Astrocyte of the spinal cord (primary cell): ENCODE results near the gene ADAM12.
"Not testable (repeated sequence)": the region's sequence is repeated elsewhere in the genome, so short reads cannot be mapped to it uniquely, and the experiment has no call there.

Experiments
- DNase-seq: peaks from one replicate; pipeline ENCODE4 v3.0.0; 2011; ENCODE audit warnings: low read depth, low spot score
- H3K4me3 ChIP-seq: 2 replicates; pipeline ENCODE4 v1.5.1; 2011; ENCODE audit warnings: low read depth, mild to moderate bottlenecking, low read length, moderate library complexity
- CTCF ChIP-seq: IDR thresholded peaks from 2 replicates; pipeline ENCODE4 v1.5.1; 2012; ENCODE audit warnings: low read depth, mild to moderate bottlenecking, low read length, inconsistent platforms
- in situ Hi-C: cut with HindIII; loops from 2 replicates; pipeline ENCODE4 v1.10.0; 2017; ENCODE audit warnings: low sequenced_read_pairs

The ADAM12 gene

DNA sequence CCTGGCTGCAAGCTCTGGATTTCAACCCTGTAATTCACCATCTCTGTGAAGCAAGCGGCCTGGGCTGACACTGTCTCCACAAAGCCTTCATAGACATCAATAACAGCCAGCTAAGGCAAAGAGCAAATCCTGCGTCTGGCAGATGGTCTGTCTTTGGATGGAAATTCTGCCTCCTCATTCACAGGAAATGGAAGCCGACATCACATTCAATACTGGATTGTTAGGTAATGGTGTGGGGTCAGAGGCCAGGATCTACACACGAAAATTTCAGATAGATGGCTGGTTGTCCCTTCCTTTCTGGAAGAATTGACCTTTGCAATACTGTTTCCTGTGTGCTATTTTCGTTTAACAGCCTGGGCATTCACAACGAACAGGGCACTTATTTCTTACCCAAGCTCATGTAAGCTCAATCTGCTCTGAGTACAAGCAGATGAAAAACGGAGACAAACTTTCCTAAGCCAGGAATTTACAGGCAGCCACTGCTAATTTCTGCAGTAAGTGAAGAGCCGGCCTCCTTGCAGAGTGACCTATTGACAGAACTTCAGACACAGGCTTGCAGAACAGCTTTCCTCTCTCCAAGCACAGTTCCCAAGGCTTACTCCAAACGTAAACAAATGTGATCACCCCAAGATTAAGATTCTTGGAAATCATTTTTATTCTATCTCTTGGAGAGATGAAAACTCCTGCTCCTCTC, 3.1 kb upstream of the ADAM12 start:
- no peak overlapping the region for H3K4me3 ChIP-seq
- DNase-seq = no peak
- in situ Hi-C loops = no loop called here
- no peak for TF ChIP-seq CTCF

GRCh38 chr10:126390324-126390723, 2.0 kb upstream of the ADAM12 start:
- H3K4me3 ChIP-seq = no peak overlapping the region
- in situ Hi-C loops = no loop called here
- DNase-seq = no peak
- no peak for TF ChIP-seq CTCF

- in situ Hi-C loops = no loop called here
- DNase-seq = peak; percentile 91
- peak; percentile 89 for TF ChIP-seq CTCF
Observed at GRCh38 chr10:126387041-126387921, 996 bp downstream of the ADAM12 start.

GRCh38 chr10:126384269-126384873, 3.9 kb downstream of the ADAM12 start:
- TF ChIP-seq CTCF = no peak
- no peak overlapping the region for H3K4me3 ChIP-seq
- peak; percentile 86 for DNase-seq
- in situ Hi-C loops = no loop called here

More at GRCh38 chr10:126387041-126387921, 996 bp downstream of the ADAM12 start:
- peak overlapping the region; percentile 81 for H3K4me3 ChIP-seq

- DNase-seq = no peak
- in situ Hi-C loops = no loop called here
- no peak for TF ChIP-seq CTCF
- no peak overlapping the region for H3K4me3 ChIP-seq
Observed at GRCh38 chr10:126380352-126381076, 7.8 kb downstream of the ADAM12 start.

- in situ Hi-C loops, H3K4me3 ChIP-seq, DNase-seq: not testable (repeated sequence)
Observed at GRCh38 chr10:126379166-126379565, 9.1 kb downstream of the ADAM12 start.
